ENCODE measurements around the gene ZBTB6.

- TF ChIP-seq CTCF (conservative IDR thresholded peaks at IDR 0.05 in 1 of 2, IDR thresholded peaks at IDR 0.05 in 1 of 2; ENCODE audit: extremely low read depth in 1 of 2, insufficient read depth in 1 of 2, low read depth in 1 of 2, low read length in 2 of 2) (no peak), EZH2 (IDR thresholded peaks at IDR 0.05; ENCODE audit: borderline replicate concordance, low read length) (no peak)
Measured at GRCh38 chr9:122930541-122931225, 17.6 kb upstream of the ZBTB6 start.

Measured in mammary epithelial cell (primary cell).